GM18511 (cell line): ENCODE results near the gene IFT80.

ENCODE experiments used
- ATAC-seq: cut with Tn5 transposase; IDR thresholded peaks from one replicate; pipeline ENCODE4 v1.9.1; 2021; ENCODE audit warnings: mild to moderate bottlenecking, moderate library complexity; ENCODE audit not compliant: unreplicated experiment

The IFT80 gene

GRCh38 chr3:160401291-160402095 is 2.5 kb upstream of the IFT80 start:
- ATAC-seq: no peak

GRCh38 chr3:160400702-160401150 is 1.7 kb upstream of the IFT80 start:
- ATAC-seq: peak; percentile 14

DNA sequence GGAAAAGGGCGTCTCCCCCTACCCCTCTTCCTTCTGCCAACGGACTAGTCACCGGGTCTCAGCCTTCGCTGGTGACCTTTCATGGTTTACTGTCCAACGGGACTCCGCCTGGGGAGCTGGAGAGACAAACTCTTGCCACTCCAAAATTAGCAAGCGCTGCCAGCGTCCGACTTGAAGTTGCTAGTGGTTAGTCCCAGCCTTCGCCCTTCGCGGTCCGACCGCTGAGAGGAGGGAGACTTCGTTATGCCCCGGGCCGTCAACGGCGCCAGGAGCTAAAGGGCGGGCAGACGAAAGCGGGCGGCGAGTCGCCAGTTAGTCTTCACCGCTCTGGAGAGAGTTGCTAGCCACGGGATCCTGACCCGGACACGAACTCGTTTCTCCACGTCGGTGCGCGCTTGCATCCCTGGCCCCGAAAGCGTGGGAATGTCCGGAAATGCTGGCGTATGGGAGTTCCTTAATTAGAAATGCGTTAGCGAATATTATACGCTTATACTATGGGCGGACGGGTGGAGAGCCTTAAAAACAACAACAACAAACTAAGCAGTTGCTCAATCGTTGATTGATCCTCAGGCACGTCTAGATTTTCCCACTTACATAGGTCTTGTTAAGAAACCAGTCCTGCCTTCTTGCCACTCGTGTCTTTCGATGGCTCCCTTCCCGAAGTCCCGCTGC is 1.1 kb upstream of the IFT80 start:
- peak; percentile 17 for ATAC-seq

DNA sequence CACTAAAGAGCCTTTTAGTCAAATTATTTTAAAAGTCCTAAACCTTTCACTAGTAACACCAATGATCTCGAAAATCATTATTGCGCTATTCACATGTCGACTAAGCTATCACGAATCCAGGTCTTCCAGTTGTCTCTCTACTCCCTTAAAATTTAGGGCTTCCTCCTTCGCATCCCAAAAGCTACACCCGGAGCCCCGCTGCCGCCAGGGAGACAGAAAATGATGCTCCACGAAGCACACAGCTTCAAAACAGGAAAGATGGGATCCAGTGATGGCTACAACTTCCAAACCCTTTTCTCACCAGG is 253 bp downstream of the IFT80 start:
- ATAC-seq: peak; percentile 12

DNA sequence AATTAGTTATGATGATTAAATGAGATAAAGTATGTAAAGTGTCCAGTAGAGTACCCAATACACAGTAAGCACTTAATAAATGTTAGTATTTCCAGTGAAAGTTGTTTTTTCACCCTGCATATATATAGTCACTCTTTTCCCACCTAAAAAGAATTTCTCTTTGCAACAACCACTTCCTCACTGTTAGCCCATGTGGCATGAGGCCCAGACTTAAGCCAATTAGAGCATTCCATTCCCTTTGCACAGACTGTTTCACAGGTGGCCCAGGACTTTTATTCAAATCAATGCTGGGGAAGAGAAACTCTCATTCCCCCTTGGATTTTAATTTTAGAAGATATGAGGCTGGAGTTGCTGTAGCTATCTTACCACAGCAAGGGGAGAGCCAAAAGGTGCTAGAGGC is 3.7 kb downstream of the IFT80 start:
- ATAC-seq: no peak

DNA sequence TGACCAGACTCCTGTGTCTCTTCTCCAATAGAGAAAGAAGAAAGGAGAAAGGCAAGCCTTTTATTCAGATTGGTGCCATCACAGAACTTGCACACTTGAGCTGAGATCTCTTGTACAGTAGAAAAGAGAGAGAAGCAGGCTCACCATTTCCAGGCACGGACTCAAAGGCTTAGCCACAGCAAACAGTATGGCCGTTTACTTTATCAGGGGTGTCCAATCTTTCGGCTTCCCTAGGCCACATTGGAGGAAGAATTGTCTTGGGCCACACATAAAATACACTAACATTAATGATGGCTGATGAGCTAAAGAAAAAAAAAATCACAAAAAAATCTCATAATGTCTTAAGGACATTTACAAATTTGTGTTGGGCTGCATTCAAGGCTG is 5.0 kb downstream of the IFT80 start:
- ATAC-seq: no peak

GRCh38 chr3:160393346-160394008 is 5.5 kb downstream of the IFT80 start:
- no peak for ATAC-seq

GRCh38 chr3:160392798-160393197 is 6.2 kb downstream of the IFT80 start:
- ATAC-seq: no peak

- peak; percentile 64 for ATAC-seq
These were observed 8.4 kb downstream of the IFT80 start for GRCh38 chr3:160390565-160391138.

DNA sequence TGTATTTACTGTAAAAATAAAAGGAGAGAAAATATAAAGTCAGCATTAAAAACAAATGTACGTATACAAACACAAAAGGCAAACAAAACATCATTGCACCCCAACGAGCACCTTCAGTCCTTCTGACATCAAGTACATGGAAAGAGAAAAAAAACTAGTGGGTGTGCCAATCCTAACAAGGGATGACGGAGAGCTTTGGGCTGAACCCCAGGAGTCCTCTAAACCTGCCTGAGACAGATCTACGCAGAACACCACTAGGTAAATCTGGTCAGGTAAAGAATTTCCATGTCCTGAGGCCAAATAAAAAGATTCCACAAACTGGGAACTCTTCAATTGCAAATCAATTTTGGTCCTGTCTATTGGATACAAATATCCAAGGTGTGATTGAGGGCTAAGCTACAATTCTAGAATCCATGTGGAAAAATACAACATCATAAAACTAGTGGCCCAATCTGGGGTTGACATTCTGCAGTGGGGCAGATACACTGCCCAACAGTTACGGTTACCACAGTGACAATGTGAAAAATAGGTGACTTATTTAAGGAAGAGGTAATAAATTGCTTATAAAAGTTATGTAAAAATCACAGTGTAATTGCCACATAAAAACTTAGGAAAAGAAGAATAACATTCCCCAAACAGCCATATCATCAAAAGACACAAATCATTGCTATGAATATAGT is 14.2 kb downstream of the IFT80 start:
- no peak for ATAC-seq

DNA sequence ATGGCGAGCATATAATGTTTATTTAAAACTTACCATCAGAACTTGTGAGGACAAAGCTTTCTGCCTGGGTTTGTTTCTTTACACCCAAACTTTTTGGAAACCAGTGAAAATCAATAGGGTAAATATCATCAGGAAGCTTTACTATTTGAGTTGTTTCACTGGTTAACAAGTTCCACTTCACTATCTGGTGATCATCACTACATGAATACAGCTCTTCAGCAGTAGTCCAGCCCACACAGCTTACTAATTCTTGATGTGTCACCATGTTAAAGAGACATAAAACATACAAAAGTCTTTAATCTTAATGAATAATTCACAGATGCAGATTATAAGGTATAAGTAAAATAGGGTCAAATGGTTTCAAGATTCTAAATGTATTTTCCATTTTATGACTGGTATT is 17.6 kb downstream of the IFT80 start:
- ATAC-seq: no peak

DNA sequence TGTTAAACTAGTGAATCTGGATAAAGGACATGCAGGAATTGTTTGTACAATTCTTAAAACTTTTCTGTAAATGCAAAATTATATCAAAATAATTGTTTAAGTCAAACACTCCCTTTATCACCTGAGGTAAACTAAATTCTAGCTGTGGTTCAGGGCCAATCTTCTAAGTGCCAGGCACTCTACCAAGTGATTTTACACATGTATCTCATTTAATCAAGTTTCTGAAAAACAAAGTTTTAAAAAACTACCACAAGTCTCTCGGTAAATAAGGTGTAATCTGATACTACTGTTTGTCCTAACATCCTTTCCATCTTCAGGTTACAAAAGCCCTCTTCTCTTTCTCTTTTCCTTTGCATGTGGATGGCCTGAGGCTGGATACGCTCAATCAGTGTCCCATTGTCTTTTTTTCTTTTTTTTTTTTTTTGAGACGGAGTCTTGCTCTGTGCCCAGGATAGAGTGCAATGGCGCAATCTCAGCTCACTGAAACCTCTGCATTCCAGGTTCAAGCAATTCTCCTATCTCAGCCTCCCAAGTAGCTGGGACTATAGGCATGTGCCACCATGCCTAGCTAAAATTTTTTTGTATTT is 19.3 kb downstream of the IFT80 start:
- ATAC-seq: no peak

GRCh38 chr3:160378331-160379109 is 20.5 kb downstream of the IFT80 start:
- ATAC-seq: no peak

GRCh38 chr3:160376681-160377080 is 22.3 kb downstream of the IFT80 start:
- no peak for ATAC-seq

GRCh38 chr3:160374925-160375324 is 24.1 kb downstream of the IFT80 start:
- ATAC-seq: no peak

- no peak for ATAC-seq
These were observed 24.6 kb downstream of the IFT80 start for GRCh38 chr3:160374472-160374871.

DNA sequence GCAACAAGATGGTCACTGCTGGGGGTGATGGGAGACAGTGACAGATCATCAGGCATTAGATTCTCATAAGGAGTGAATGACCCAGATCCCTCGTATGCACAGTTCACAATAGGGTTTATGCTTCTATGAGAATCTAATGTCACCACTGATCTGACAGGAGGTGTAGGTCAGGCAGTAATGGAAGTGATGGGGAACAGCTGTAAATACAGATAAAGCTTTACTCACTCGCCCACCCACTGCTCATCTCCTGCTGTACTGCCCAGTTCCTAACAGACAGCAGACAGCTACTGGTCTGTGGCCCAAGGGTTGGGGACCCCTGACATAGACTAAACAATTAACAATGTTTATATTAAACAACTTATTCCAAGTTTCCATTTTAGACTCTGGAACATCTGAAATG is 25.4 kb downstream of the IFT80 start:
- ATAC-seq: no peak

DNA sequence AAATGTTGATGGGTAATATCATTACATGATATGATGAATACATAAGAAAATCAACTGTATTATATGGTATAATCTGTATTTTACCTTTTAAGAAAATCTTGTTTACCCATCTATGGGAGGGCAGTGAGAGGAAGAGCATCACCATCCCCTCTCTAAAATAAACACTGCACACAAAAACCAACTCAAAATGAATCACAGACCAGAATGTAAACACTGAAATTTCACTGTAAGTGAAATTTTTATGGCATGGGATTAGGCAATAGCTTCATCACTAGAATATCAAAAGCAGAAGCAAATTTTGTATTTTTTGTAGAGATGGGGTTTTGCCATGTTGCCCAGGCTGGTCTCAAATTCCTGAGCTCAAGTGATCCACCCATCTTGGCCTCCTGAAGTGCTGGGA is 26.2 kb downstream of the IFT80 start:
- ATAC-seq: no peak

DNA sequence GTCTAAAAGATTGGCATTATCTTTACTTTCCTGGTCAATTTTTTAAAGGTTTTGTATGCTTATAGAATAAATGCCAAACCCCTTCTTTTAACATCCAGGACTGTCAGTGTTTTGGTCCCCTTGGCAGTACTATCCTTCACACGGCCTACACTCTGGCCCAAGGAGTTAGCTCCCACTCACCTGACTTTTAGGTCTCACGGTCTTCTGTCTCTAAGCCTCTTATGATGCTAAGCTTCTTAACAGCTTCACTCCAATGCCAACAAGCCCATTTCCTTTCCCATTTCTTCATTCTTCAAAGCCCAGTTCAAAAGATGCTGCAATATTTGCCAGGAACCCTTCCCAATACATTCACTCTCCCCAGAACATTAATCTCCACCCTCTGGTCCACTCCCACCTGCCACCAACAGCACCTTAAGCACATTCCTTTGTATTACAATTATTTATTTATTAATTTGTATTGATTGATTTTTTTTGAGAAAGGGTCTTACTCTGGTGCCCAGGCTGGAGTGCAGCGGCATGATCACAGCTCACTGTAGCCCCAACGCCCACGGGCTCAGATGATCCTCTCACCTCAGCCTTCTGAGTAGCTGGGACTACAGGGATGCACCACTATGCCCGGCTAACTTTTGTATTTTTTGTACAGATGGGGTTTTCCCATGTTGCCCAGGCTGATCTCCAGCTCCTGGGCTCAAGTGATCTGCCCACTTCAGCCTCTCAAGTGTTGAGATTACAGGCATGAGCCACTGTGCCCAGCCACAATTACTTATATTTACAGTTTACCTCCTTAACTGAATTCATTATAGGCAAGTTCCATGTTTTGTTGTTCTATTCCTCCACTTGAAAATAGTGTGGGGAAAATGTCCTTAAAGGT is 27.8 kb downstream of the IFT80 start:
- ATAC-seq: no peak
